ENCODE results near the gene C8G.

DNA sequence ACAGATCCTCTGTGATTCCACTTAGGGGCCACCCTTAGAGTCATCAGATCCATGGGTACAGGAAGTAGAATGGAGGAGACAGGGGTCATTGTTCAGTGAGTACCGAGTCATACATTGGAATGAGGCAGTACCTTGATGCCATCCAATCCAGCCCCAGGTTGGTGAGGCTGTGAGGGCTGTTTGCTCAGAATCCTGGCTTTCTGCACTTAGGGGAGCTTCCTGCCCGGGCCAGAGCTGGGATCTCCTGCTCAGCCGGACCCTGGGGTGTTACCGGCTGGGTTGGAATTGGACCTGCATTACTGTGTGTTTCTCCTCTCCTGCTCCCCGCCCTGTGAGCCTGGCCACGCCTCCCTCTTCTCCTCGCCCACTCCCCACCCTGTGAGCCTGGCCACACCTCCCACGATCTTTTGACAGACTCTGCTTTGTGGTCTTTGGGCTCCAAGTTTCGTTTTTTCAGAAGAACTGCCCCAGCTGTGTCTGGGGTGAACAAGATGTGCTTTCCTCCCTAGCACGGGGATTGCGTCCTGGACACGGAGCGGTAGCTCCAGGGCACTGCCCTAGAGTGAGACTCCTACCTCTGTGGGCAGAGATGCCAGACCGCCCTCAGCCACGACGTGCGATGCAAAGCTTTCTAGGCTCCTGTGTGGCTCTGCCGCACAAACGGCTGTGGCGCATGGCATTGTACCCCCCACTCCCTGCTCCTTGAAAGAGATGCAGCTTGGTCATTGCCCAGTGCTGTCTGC lies 43.4 kb upstream of the C8G start:
- TF ChIP-seq, protein P1, sequence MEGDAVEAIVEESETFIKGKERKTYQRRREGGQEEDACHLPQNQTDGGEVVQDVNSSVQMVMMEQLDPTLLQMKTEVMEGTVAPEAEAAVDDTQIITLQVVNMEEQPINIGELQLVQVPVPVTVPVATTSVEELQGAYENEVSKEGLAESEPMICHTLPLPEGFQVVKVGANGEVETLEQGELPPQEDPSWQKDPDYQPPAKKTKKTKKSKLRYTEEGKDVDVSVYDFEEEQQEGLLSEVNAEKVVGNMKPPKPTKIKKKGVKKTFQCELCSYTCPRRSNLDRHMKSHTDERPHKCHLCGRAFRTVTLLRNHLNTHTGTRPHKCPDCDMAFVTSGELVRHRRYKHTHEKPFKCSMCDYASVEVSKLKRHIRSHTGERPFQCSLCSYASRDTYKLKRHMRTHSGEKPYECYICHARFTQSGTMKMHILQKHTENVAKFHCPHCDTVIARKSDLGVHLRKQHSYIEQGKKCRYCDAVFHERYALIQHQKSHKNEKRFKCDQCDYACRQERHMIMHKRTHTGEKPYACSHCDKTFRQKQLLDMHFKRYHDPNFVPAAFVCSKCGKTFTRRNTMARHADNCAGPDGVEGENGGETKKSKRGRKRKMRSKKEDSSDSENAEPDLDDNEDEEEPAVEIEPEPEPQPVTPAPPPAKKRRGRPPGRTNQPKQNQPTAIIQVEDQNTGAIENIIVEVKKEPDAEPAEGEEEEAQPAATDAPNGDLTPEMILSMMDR (conservative IDR thresholded peaks at IDR 0.05 in 1 of 2, IDR thresholded peaks at IDR 0.05 in 1 of 2; ENCODE audit: extremely low read depth in 1 of 2, insufficient read depth in 1 of 2, low read depth in 1 of 2, low read length in 2 of 2) = no peak
- TF ChIP-seq EZH2 (IDR thresholded peaks at IDR 0.05; ENCODE audit: borderline replicate concordance, low read length) = no peak
